Measurements from ENCODE around the gene COL27A1.
A peak's percentile ranks its signal among the peaks of the same experiment; 100 is the strongest.

COL27A1 gene

GRCh38 chr9:114289106-114289505 lies 133.8 kb downstream of the COL27A1 start:
- DNase-seq: no peak

GRCh38 chr9:114289571-114290481 lies 134.5 kb downstream of the COL27A1 start:
- no peak for DNase-seq

- no peak for DNase-seq
Observed at GRCh38 chr9:114290561-114290986, 135.2 kb downstream of the COL27A1 start.

GRCh38 chr9:114291064-114291474 lies 135.7 kb downstream of the COL27A1 start:
- DNase-seq: peak; percentile 63

GRCh38 chr9:114291886-114292590 lies 136.7 kb downstream of the COL27A1 start:
- no peak for DNase-seq

- DNase-seq: no peak
Observed at GRCh38 chr9:114294664-114295063, 139.3 kb downstream of the COL27A1 start.

GRCh38 chr9:114296338-114296737 lies 141.0 kb downstream of the COL27A1 start:
- DNase-seq: no peak

- no peak for DNase-seq
Observed at GRCh38 chr9:114299286-114300152, 144.2 kb downstream of the COL27A1 start.

GRCh38 chr9:114300153-114300845 lies 145.0 kb downstream of the COL27A1 start:
- no peak for DNase-seq

GRCh38 chr9:114300846-114301797 lies 145.8 kb downstream of the COL27A1 start:
- DNase-seq: no peak

GRCh38 chr9:114301798-114302565 lies 146.6 kb downstream of the COL27A1 start:
- no peak for DNase-seq

- no peak for DNase-seq
Observed at GRCh38 chr9:114302727-114303126, 147.4 kb downstream of the COL27A1 start.

GRCh38 chr9:114303571-114303970 lies 148.2 kb downstream of the COL27A1 start:
- DNase-seq: no peak

- no peak for DNase-seq
Observed at GRCh38 chr9:114303977-114304376, 148.6 kb downstream of the COL27A1 start.

- no peak for DNase-seq
Observed at GRCh38 chr9:114304416-114305188, 149.3 kb downstream of the COL27A1 start.

- DNase-seq: no peak
Observed at GRCh38 chr9:114307899-114308267, 152.5 kb downstream of the COL27A1 start.

GRCh38 chr9:114308361-114308950 lies 153.1 kb downstream of the COL27A1 start:
- no peak for DNase-seq

GRCh38 chr9:114309096-114309495 lies 153.8 kb downstream of the COL27A1 start:
- DNase-seq: no peak

Data from fibroblast of skin of back (primary cell).